Adrenal gland (tissue), 12 donors: Measurements from ENCODE around the gene SH3D19. TPM values are rescaled to one million over a fixed set of nuclear protein-coding genes. Genes with fewer than 3 reads are reported as not detected.

Source experiments
- DNase-seq, 7 donors: peaks; one replicate each; pipeline ENCODE4 v3.0.0-alpha.2; 2019 to 2020
- H3K27ac ChIP-seq, 5 donors: fragments of 200-600 bp; sonication (generic) in 4 of 5; 1 replicate in 3 of 5; 2 replicates in 2 of 5; pipeline versions ENCODE4 v1.5.1 to v1.8.0; 2016 to 2020; ENCODE audit warnings: mild to moderate bottlenecking in 1 of 5
- H3K27me3 ChIP-seq: fragments of 200-600 bp; 2 replicates; pipeline ENCODE4 v1.8.0; 2021
- H3K36me3 ChIP-seq, 2 donors: fragments of 200-600 bp; replicated peaks in 1 of 2; 1 replicate in 1 of 2; 2 replicates in 1 of 2; pipeline versions ENCODE4 v1.5.1 to v1.8.0; 2018 to 2022
- H3K4me1 ChIP-seq, 2 donors: fragments of 200-600 bp; replicated peaks in 1 of 2; 1 replicate in 1 of 2; 2 replicates in 1 of 2; pipeline versions ENCODE4 v1.5.1 to v1.8.0; 2018 to 2021
- H3K4me3 ChIP-seq, 4 donors: fragments of 200-600 bp; sonication (generic) in 3 of 4; one replicate each; pipeline ENCODE4 v1.5.1; 2016 to 2018
- H3K9me3 ChIP-seq, 3 donors: fragments of 200-600 bp; sonication (generic) in 1 of 3; replicated peaks in 1 of 3; 1 replicate in 2 of 3; 2 replicates in 1 of 3; pipeline versions ENCODE4 v1.5.1 to v1.8.0; 2016 to 2021
- CTCF ChIP-seq, 6 experiments: fragments of 450-650 bp in 4 of 6; fragments of 200-600 bp in 2 of 6; sonication (generic) in 1 of 6; IDR thresholded peaks; 1 replicate in 5 of 6; 2 replicates in 1 of 6; pipeline versions ENCODE4 v1.5.1 to v1.8.0; 2016 to 2021; ENCODE audit warnings: antibody characterized with exemption in 6 of 6, mild to moderate bottlenecking in 2 of 6, moderate library complexity in 1 of 6
- POLR2A ChIP-seq, 2 donors: fragments of 450-650 bp; IDR thresholded peaks; one replicate each; pipeline ENCODE4 v1.6.1; 2017; ENCODE audit warnings: antibody characterized with exemption in 2 of 2, mild to moderate bottlenecking in 2 of 2, moderate library complexity in 1 of 2
- WGBS, 4 donors: extraction: QIAGEN DNeasy Blood & Tissue Kit in 2 of 4; methylation state at CpG; one replicate each; pipeline versions ENCODE4 v1.1.5 to v1.1.7; 2013 to 2017; 5-methylcytosine and 5-hydroxymethylcytosine counted together
- intact Hi-C, 2 donors: fragments of 100-400 bp; cut with DNase I; formaldehyde crosslinking; loops; one replicate each; pipeline versions ENCODE4 v1.14.1 to v1.15.0; 2022 to 2023
- polyA plus RNA-seq, 3 donors: library from polyadenylated mRNA; stranded (reverse); fragments of 200-250 nt in 2 of 3; fragments of 350-450 nt in 1 of 3; fragmentation: Illumina TruSeq in 1 of 3; extraction: RNeasy Lipid Tissue Mini Kit (QIAGEN cat#74804) in 1 of 3; gene quantifications; one replicate each; pipeline ENCODE4 v1.2.3, GENCODE V29; 2013 to 2014
- total RNA-seq, 9 donors: library from RNA; depleted of rRNA in 4 of 9; stranded (reverse); fragments of >200 nt in 4 of 9; fragments of 120-200 nt in 1 of 9; fragmentation: NEBNext Ultra II Directional in 1 of 9; extraction: Animal tissue kit (Norgen Biotek cat#: 25700) in 1 of 9; gene quantifications; one replicate each; pipeline versions ENCODE4 v1.1.0 to v1.2.4, GENCODE V29; 2013 to 2023
- donor health status: healthy with polysubstance abuse.
- donor health status: Bipolar disorder and iron deficiency.
- donor health status: DM: yes; HTN: yes; CAD: no.
- donor health status: DM: no; HTN: no; CAD: no.
- donor health status: DM: no; HTN: no; CAD: no.
- donor health status: DM: yes; HTN: yes; CAD: no.

The SH3D19 gene
- total and polyA plus RNA-seq, 12 donors = 16.6 to 117 (median 40.3) TPM

- intact Hi-C loops = no loop called here
- Histone ChIP-seq H3K36me3 (no peaks in the 10 kb centered on the region), H3K4me3 (no peak overlapping the region), H3K27ac (no peak overlapping the region), H3K9me3 (no peaks in the 10 kb centered on the region), H3K27me3 (no peaks in the 10 kb centered on the region), H3K4me1 (no peaks in the 10 kb centered on the region)
- WGBS, 4 donors = 93 to 96% (median 95%) methylated on average over 2 of the region's 2 CpGs
- DNase-seq = no peak
- no peak for TF ChIP-seq CTCF (IDR thresholded peaks at IDR 0.05)
- TF ChIP-seq POLR2A (IDR thresholded peaks at IDR 0.05) = no peak
Measured at GRCh38 chr4:151292038-151292437, 33.4 kb downstream of the SH3D19 start.

GRCh38 chr4:151291485-151291884 lies 33.9 kb downstream of the SH3D19 start:
- no peaks in the 10 kb centered on the region for H3K4me1 ChIP-seq
- no peak overlapping the region for H3K27ac ChIP-seq
- no peak for DNase-seq
- intact Hi-C loops = no loop called here
- H3K9me3 ChIP-seq = no peaks in the 10 kb centered on the region
- TF ChIP-seq CTCF (IDR thresholded peaks at IDR 0.05) (no peak), POLR2A (IDR thresholded peaks at IDR 0.05) (no peak)
- H3K4me3 ChIP-seq = no peak overlapping the region
- H3K36me3 ChIP-seq = no peaks in the 10 kb centered on the region
- no peaks in the 10 kb centered on the region for H3K27me3 ChIP-seq
- WGBS, 4 donors = 50 to 60% (median 55%) methylated on average over 1 of the region's 1 CpG

- Histone ChIP-seq H3K36me3 (no peaks in the 10 kb centered on the region), H3K9me3 (no peaks in the 10 kb centered on the region), H3K4me1 (no peaks in the 10 kb centered on the region), H3K27me3 (no peaks in the 10 kb centered on the region), H3K27ac (no peak overlapping the region), H3K4me3 (no peak overlapping the region)
- no peak for TF ChIP-seq CTCF (IDR thresholded peaks at IDR 0.05)
- 86 to 95% (median 94%) methylated on average over 7 of the region's 7 CpGs for WGBS, 4 donors
- intact Hi-C loops = loop anchor here in 1 of 2 donors (10.0 kb wide), 1 partner anchor 77 kb away; no protein-coding TSS in a partner anchor
- DNase-seq = no peak
Measured at GRCh38 chr4:151287409-151287808, 38.0 kb downstream of the SH3D19 start.

GRCh38 chr4:151284534-151285245 lies 40.7 kb downstream of the SH3D19 start:
- TF ChIP-seq CTCF (IDR thresholded peaks at IDR 0.05) (no peak), POLR2A (IDR thresholded peaks at IDR 0.05) (no peak)
- Histone ChIP-seq H3K4me1 (no peaks in the 10 kb centered on the region), H3K36me3 (no peaks in the 10 kb centered on the region), H3K4me3 (no peak overlapping the region), H3K27ac (no peak overlapping the region), H3K27me3 (no peaks in the 10 kb centered on the region), H3K9me3 (no peaks in the 10 kb centered on the region)
- 44 to 55% (median 51%) methylated on average over 4 of the region's 4 CpGs for WGBS, 4 donors
- intact Hi-C loops = loop anchor here in 1 of 2 donors (10.0 kb wide), 1 partner anchor 80 kb away; no protein-coding TSS in a partner anchor
- DNase-seq = no peak
